WTC11 (cell line): ENCODE measurements around the gene SF3B4.
A peak's percentile ranks its signal among the peaks of the same experiment; 100 is the strongest.

Source experiments
- CDX4 ChIP-seq: fragments of 250-450 bp; sonication (Bioruptor Pico); IDR thresholded peaks from 2 replicates; pipeline ENCODE4 v1.9.0; 2021; ENCODE audit warnings: moderate library complexity, mild to moderate bottlenecking, inconsistent platforms, borderline replicate concordance
- CTCF ChIP-seq: fragments of 200-600 bp; IDR thresholded peaks from 2 replicates; pipeline ENCODE4 v1.8.0; 2022; ENCODE audit warnings: antibody characterized with exemption
- FOXJ3 ChIP-seq: sonication (generic); formaldehyde crosslinking; IDR thresholded peaks from 2 replicates; pipeline ENCODE4 v1.9.0; 2021; ENCODE audit warnings: missing genetic modification reagents, mild to moderate bottlenecking, borderline replicate concordance
- MAX ChIP-seq: sonication (generic); formaldehyde crosslinking; IDR thresholded peaks from 2 replicates; pipeline ENCODE4 v1.8.0; 2022; ENCODE audit warnings: mild to moderate bottlenecking, missing genetic modification reagents
- NR1H2 ChIP-seq: sonication (generic); formaldehyde crosslinking; IDR thresholded peaks from 2 replicates; pipeline ENCODE4 v1.9.0; 2021; ENCODE audit warnings: mild to moderate bottlenecking, moderate library complexity, missing genetic modification reagents
- NR3C1 ChIP-seq: sonication (generic); formaldehyde crosslinking; conservative IDR thresholded peaks from 2 replicates; pipeline ENCODE4 v1.8.1; 2023; ENCODE audit warnings: low read depth, mild to moderate bottlenecking, missing genetic modification reagents
- PRDM15 ChIP-seq: sonication (generic); formaldehyde crosslinking; IDR thresholded peaks from 2 replicates; pipeline ENCODE4 v1.8.0; 2022; ENCODE audit warnings: missing genetic modification reagents
- TEAD1 ChIP-seq: sonication (generic); formaldehyde crosslinking; IDR thresholded peaks from 2 replicates; pipeline ENCODE4 v1.8.0; 2022; ENCODE audit warnings: mild to moderate bottlenecking, missing genetic modification reagents
- ZBTB21 ChIP-seq: sonication (generic); formaldehyde crosslinking; IDR thresholded peaks from 2 replicates; pipeline ENCODE4 v1.8.1; 2023; ENCODE audit warnings: mild to moderate bottlenecking, missing genetic modification reagents, borderline replicate concordance
- ZNF121 ChIP-seq: sonication (generic); formaldehyde crosslinking; IDR thresholded peaks from 2 replicates; pipeline ENCODE4 v1.8.0; 2023; ENCODE audit warnings: missing genetic modification reagents
- ZNF138 ChIP-seq: sonication (generic); formaldehyde crosslinking; conservative IDR thresholded peaks from 2 replicates; pipeline ENCODE4 v1.8.1; 2022; ENCODE audit warnings: mild to moderate bottlenecking, moderate library complexity, missing genetic modification reagents

- TF ChIP-seq CTCF (no peak), ZBTB21 (CRISPR knock-in tag) (no peak), TEAD1 (CRISPR knock-in tag) (no peak), ZNF138 (CRISPR knock-in tag) (no peak), FOXJ3 (CRISPR knock-in tag) (no peak), ZNF121 (CRISPR knock-in tag) (no peak), NR1H2 (CRISPR knock-in tag) (no peak), NR3C1 (CRISPR knock-in tag) (no peak), CDX4 (peak; percentile 73), PRDM15 (no peak), MAX (CRISPR knock-in tag) (peak; percentile 24; the same call in 1 of the 2 replicates)
Observed at GRCh38 chr1:149885339-149886120, 42.1 kb downstream of the SF3B4 start.
